GM12801 (cell line): ENCODE results near the gene GRIN2C.

ENCODE experiments used
- CTCF ChIP-seq: IDR thresholded peaks from one replicate; pipeline ENCODE4 v1.5.1; 2011; ENCODE audit warnings: control low read depth; ENCODE audit not compliant: insufficient read length; ENCODE audit errors: extremely low read depth

Gene GRIN2C

GRCh38 chr17:74824961-74825627 is 34.6 kb downstream of the GRIN2C start:
- no peak for TF ChIP-seq CTCF

GRCh38 chr17:74822939-74823367 is 36.7 kb downstream of the GRIN2C start:
- no peak for TF ChIP-seq CTCF

- TF ChIP-seq CTCF, result no peak
These were observed 37.2 kb downstream of the GRIN2C start for GRCh38 chr17:74822335-74822938.

GRCh38 chr17:74821655-74822334 is 37.9 kb downstream of the GRIN2C start:
- no peak for TF ChIP-seq CTCF

GRCh38 chr17:74819801-74820436 is 39.8 kb downstream of the GRIN2C start:
- no peak for TF ChIP-seq CTCF

- no peak for TF ChIP-seq CTCF
These were observed 41.3 kb downstream of the GRIN2C start for GRCh38 chr17:74818291-74818938.

- TF ChIP-seq CTCF, result no peak
These were observed 42.6 kb downstream of the GRIN2C start for GRCh38 chr17:74816905-74817620.
